GM18861 (cell line): ENCODE data around the gene C6orf141.

Experiments
- ATAC-seq: cut with Tn5 transposase; IDR thresholded peaks from one replicate; pipeline ENCODE4 v1.9.1; 2021; ENCODE audit not compliant: unreplicated experiment

C6orf141 gene

DNA sequence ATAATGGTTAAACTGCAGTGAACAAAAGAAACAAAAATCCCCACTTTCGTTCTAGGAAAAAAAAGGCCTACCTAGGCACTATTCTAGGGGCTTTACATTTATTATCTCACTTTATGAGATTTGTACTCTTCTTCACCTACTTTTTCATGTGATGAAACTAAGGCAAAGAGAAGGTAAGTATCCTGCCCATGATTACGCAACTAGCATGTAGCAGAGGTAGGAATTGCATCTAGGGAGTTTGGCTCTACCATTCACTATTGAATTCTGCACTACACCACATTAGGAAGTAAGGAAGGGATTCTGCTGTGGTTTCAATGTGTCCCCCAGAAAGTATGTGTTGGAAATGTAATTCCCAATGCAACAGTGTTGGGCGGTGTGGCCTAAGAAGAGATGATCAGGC, 11.4 kb upstream of the C6orf141 start:
- ATAC-seq, result no peak

DNA sequence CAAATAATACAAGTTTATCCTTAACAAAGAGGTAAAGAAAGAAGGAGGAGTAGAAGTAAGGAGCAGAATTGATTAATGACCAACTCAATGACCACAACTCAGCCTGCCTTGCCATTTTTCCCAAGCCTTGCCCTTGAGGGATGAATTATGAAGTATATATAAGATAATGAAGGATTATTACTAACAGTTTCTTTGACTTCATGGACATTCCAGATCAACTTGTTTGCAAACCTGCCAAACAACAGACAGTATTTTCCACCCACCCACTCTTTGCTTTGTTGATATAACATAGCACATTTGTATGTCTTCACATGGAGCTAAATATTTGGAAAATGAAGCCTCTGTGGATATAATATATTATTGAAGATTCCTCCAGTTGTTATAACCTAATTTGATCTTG, 9.9 kb upstream of the C6orf141 start:
- ATAC-seq, result no peak

DNA sequence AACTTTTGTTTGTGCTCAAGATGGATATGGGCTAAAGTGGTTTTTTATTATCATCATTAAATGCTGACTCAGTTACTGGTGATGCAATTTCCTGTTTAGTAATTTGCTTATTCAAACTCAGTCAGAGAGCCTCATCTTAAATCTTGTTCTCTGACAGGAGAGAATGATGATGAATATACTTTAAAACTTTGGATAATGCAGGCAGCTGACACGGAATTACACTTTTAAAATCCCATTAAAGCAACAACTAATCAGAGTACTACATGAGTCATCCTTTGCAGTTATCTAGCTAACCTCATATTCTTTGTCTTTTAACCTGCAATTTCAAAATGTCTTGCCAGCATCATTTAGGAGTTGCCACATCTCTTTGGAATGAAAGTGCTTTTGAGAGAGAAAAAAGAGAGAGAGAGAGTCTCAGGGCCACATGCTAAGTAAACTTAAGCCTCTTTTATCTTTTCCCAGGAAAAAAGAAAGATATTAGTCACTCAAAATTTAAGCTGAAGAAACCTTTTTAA, 9.2 kb upstream of the C6orf141 start:
- no peak for ATAC-seq

DNA sequence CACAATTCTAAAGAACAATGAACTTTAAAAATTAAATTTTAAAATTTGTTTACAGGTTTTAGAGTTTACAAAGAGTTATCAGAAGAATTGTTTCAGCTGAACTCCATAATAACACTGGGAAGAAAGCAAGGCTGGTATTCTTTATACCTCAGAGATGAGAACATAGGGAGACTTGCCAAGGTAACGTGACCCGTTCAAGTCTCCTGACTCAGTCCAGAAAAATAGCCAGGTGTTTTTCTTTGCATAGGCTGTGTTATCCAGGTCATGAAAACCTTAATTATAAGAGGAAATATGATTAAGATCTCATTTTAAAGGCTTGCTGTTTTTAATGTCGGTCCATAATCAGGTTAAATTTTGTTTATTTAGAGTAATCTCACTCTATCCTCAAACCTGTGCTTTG, 8.5 kb upstream of the C6orf141 start:
- ATAC-seq, result no peak

DNA sequence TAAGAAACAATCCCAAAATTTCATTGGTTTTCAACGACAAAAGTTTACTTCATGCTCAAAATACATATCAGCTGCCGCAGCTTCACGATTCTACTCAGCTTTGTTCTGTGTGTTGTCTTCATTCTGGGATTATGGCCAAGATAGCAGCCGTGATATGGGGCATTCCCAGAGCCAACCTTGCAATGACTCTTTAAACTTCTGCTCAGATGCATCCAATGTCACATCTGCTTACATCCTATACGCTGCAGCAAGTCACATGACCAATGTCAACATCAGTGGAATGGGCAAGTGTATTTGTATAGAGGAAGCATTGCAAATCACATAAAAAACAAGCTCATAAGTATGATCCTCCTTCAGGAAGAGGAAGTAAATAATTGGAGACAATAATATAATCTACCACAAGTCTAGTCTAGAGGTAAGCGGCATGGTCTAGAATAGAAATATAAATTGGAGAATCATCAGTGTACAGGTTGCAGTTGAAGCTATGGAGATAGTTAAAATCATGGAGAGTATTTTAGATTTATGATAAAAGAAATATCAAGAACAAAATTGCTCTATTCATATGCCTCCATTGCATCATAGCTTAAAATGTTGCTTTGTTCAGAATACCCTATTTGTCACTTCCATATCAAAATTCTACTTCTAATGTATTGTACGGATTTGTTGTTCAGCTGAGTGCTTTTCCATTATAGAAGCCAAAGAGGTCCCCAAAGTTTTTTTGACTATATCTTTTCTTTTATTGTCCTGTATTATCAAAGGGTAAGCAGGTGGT, 7.2 kb upstream of the C6orf141 start:
- no peak for ATAC-seq

DNA sequence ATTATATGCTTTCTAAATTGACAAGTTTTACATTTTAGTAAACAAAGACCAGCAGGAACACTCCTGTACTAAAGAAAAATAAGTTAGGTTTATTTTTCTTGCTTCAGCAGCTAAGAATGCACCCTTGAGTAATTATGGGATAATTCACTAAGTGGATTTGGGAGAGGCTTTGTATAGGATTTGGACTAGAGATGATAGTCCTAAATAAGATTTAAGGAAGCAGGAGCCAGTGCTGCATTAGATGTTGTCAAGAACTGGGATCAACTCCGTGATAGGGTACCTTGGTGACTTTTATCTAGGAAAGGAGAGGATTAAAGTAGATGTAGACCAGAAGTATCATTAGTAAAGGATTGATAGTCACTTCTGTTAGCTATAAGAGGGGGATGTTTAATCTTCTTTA, 4.1 kb upstream of the C6orf141 start:
- ATAC-seq, result no peak

DNA sequence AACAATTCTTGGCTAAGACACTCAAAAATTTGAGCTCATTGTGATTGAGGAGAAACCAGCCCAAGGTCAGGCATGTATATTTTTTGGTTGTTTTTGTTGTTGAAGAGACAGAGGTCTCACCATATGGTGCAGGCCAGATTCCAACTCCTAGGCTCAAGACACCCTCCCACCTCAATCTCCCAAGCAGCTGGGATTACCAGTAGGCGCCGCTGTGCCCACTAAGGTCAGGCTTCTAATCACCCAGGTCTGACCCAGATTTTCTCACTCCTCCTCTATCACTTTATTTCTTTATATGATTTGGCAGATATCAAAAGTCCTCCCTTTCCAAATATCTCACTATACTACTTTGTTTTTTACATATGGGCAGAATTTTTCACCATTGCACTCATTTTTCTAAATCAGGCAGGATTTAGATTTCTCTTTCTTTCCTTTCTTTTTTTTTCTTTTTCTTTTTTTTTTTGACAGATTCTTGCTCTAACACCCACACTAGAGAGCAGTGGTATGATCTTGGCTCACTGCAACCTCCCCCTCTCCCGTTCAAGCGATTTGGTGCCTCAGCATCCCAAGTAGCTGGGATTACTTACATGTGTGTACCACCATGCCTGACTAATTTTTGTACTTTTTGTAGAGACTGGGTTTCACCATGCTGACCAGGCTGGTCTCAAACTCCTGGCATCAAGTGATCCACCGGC, 1.7 kb upstream of the C6orf141 start:
- no peak for ATAC-seq

DNA sequence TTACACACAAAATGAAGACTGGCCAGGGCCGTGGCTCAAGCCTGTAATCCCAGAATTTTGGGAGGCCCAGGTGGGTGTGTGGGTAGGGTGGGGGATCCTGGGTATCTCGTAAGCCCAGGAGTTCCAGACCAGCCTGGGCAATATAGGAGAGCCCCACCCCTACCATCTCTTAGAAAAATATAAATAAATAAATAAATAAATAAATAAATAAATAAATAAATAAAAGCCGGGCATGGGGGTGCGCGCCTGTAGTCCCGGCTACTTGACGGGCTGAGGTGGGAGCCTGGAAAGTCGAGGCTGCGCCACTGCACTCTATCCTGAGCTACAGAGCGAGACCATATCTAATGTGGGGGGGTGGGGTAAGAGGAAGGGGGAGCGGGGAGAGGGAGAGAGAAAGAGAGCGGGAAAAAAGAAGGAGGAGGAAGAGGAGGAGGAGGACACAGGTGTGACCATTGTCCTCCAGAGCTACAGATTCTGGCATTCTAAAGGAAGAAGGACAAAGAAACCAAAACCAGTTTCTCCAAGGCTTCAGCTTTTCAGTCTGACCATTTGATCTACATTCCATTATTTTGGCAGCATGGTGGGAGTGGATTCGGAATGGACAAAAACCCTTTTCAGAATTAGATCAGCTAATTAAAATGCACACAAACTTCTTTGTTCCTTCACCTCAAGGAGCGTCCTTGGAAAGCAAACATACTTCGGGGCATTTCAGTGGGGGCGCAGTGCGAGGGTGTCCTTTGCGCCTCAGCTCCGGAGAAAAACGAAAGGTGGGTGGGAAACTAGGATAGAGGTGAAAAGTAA, 577 bp upstream of the C6orf141 start:
- no peak for ATAC-seq

DNA sequence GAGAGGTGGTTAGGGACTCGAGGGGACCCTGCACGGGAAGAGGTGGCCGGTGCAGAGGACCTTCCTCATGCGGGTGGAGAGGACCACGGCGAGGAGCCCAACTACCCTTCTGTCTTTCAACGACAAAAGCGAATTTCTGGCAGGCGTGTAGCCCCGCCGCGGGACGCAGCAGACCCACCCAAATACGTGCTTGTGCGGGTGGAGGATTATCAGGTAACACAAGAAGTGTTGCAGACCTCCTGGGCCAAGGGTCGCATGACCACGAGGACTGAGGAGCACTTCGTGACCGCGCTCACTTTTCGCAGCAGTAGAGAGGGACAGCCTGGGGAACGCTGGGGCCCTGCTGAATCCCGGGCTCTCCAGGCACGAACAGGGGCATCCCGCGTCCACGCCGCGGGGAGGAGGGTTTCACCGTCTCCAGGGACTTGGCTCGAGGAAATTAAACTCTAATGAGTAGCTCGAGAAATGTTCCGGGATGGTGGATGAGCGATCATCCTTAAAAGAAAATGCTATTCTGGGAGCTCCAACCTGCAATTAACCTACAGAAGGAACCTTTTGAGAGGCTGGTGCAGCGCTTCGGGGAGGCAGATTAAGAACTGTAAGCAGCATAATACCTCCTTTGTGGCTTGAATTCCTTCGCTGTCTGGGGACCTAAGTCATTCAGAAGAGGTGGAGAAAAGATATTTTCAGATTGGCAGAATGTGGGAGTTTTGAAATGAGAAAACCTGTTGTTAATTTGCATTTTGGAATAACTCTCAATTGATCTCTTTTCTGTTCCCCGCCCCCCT, 804 bp downstream of the C6orf141 start:
- no peak for ATAC-seq

DNA sequence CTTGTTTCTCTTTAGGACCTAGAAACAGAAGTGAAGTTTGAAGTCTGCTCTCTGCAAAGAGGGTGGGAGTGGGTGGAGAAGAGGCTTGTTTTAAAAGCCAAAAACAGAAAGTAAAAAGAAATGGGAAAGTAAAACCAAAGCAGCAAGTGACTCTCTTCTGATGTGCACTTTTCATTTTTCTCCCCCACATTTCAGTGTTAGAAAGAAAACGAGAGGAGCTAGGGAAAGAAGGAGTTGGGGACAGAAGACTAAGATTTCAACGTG, 1.3 kb downstream of the C6orf141 start:
- no peak for ATAC-seq

DNA sequence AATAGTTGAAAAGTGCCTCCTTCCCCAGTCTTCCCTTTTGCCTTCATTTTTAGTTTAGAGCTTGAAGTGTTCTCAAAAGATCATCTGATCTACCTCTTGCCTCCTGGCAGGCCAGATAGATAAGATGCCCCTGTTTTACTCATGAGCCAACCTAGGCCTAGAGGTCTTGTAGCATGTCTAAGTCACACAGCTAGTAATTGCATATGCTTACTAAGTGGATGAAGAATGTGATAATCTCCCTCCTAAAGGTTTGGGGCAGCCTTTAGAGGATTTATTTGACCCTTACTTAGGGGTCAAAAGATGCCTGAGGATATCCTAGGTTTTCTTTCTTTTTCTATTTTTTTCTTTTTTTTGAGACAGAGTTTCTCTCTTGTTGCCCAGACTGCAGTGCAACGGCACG, 2.1 kb downstream of the C6orf141 start:
- no peak for ATAC-seq

DNA sequence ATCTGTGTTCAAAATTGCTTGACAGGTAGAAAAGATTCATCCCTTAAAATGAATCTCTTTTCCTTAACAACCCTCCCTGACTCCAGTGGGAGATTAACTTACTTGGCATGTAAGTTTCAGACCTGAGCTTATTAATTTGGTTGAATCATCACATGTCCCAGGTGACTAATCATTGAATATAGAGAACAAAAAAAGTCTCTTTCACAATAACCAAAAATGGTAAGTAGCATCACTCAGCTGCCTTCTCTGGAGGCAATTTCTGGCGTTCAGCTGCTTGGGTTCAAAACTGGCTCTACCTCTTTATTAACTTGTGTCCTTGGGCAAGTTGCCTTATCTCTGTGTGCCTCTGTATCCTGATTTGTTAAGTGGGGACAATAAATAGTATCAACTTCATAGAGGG, 2.9 kb downstream of the C6orf141 start:
- no peak for ATAC-seq

DNA sequence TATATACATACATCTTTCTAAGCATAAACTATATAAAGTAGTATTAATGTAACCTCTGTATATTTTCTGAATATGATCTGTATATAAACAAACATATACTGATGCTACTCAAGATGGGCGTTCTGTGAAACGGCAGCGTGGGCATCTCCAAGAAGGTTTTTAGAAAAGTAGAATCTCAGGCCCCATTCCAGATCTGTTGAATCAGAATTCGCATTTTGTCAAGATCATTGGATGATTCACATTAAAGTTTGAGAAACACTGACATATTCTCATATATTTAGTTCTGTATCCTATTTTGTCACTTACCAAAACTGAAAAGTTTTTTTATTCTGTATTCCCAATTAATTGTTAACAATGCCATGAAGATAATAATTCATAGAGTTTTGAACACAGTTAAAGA, 5.5 kb downstream of the C6orf141 start:
- no peak for ATAC-seq

DNA sequence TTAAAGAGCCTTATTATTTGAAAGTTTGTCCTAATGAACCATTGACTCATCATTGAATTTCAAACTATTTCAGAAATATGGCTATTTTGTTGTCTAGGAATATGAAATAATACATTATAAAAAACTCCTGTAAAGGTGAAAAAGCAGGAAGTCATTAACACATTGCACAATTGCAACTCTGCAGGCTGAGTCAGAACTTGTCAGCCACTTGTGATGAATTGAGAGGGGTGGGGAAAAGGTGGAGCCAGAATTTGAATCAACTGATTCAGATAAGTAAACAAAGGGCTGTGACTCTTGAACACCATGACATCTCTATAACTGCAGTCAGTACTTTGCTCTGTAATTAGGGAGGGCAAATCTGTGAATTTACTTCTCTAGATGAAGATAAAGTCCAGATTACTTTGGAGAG, 6.0 kb downstream of the C6orf141 start:
- ATAC-seq, result no peak

DNA sequence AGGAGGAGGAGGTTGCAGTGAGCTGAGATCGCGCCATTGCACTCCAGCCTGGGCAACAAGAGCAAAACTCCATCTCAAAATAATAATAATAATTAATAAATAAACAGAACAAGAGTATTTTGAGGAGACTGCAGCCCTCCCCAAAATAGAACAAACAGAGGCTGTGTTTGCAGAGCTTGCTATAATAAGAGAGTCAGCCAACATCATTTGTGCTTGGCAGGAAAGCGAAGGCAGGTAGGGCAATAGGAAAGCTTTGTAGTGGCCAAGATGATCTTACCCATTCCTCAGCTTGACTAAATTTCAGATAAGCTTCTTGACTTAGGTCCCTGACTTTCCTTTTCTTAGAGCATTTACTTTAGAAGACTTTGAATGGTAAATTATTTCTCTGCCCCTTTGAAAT, 6.7 kb downstream of the C6orf141 start:
- ATAC-seq, result no peak

DNA sequence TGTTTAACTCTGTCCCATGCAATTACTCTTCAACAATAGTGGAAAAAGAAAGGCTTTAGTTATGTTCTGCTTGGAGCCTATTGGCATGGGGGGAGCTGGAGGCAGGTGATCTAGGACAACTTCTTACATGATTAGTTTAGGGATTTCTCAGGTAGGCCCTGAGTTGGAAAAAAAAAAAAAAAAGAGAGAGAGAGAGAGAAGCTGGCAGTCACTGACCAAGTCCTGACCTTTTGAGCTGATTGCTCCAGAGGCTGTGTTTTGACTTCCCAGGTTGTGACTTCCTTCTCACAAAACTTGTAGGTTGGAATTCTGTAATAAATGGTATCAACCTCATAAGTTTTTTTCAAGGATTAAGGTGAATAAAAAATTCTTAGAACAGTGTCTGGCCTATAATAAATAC, 7.8 kb downstream of the C6orf141 start:
- ATAC-seq, result no peak

DNA sequence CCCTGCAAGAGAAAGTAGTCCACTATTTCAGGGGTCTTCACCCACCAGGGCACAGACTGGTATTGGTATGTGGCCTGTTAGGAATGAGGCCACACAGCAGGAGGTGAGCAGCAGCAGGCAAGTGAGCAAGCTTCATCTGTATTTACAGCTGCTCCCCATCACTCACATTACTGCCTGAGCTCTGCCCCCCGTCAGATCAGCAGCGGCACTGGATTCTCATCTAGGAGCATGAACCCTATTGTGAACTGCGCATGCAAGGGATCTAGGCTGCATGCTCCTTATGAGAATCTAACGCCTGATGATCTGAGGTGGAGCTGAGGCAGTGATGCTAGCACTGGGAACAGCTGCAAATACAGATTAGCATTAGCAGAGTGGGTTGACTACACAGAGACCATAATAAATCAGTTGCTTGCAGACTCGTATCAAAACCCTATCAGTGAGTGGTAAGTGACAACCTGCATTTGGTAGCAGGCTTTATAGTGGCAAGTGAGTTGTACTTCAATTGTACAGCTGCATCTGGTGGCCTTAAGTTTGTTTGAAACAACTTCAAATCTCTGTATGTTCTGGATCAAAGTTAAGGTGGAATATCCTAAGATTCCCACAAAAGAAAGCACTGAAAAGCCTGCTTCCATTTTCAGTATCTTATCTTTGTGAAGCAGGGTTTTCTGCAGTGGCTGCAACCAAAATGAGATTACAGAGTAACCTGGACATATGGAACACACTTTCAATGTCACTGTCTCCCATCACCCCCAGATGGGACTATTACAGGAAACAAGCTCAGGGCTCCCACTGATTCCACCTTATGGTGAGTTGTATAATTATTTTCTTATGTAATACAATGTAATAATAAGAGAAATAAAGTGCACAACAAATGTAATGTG, 12.8 kb downstream of the C6orf141 start:
- ATAC-seq, result no peak

DNA sequence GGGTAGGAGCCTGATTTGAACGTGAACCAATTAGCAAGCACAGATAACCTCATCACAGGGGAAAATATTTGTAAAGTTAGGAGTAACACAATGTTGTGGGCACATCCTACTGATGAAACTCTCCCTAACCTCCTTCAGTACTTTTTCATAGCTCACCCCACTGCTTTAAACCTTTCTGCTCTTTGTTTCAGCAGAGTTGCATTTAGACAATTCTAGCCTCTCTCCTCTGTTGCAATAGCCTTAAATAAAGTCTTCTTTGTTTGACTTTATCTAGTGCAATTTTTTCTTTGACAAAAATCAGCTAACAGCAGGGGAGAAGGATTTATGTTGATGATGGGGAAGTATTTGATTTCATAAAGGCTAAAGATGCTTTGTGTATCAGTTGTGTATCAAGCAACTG, 14.1 kb downstream of the C6orf141 start:
- ATAC-seq, result no peak

DNA sequence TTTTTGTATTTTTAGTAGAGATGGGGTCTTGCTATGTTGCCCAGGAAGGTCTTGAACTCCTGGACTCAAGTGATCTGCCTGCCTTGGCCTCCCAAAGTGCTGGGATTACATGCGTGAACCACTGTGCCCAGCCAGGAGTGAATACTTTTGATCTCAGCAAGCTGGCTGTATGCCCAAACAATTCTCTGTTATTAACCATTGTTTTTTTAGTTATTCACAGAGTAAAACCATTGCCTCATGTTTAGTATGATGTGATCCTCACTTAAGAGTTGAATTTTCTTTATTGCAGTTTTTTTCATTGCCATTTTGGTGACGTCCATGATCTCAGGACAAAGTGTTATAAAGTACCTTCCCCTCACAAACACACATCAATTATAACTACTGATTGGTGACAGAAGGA, 14.8 kb downstream of the C6orf141 start:
- ATAC-seq, result no peak

DNA sequence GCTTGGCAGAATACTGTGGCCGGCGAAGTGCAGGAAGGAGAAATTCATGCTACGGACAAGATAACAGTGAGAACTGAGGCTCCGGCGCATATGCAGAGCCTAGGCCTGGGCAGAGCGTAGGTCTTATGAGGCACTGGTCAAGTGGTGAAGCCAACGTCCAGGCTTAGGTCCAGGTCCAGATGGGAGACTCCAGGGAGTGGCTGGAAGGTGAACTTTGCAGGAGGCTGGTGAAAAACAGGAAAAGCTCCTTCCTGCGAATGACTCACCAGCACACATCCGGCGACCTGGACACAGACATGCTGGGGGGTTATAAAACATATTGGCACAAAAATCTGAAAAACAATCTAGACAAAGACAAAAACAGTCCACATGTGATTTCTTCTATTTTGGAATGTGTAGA, 15.4 kb downstream of the C6orf141 start:
- no peak for ATAC-seq
